Neural progenitor cell (in vitro differentiated cells): ENCODE measurements around the gene ADRA1B. TPM values are rescaled to one million over a fixed set of nuclear protein-coding genes. Genes with fewer than 3 reads are reported as not detected.

Experiments used
- DNase-seq: peaks from one replicate; pipeline ENCODE4 v3.0.0-alpha.2; 2016; ENCODE audit warnings: low spot score
- H2AFZ ChIP-seq: fragments of 200-600 bp; sonication (generic); replicated peaks from 2 replicates; pipeline ENCODE4 v1.6.1; 2016; ENCODE audit warnings: antibody characterized with exemption
- H3F3A ChIP-seq: fragments of 200-600 bp; sonication (generic); 2 replicates; pipeline ENCODE4 v1.6.1; 2016; ENCODE audit warnings: antibody characterized with exemption, low read depth
- H3K27ac ChIP-seq: fragments of 200-600 bp; sonication (generic); 2 replicates; pipeline ENCODE4 v1.5.1; 2016; ENCODE audit warnings: mild to moderate bottlenecking
- H3K27me3 ChIP-seq: fragments of 200-600 bp; sonication (generic); 2 replicates; pipeline ENCODE4 v1.6.1; 2016; ENCODE audit warnings: mild to moderate bottlenecking, moderate library complexity
- H3K36me3 ChIP-seq: fragments of 200-600 bp; sonication (generic); 2 replicates; pipeline ENCODE4 v1.5.1; 2016
- H3K4me1 ChIP-seq: fragments of 200-600 bp; sonication (generic); 2 replicates; pipeline ENCODE4 v1.6.1; 2016; ENCODE audit warnings: mixed run types
- H3K4me2 ChIP-seq: fragments of 200-600 bp; sonication (generic); 2 replicates; pipeline ENCODE4 v1.6.1; 2016
- H3K4me3 ChIP-seq: fragments of 200-600 bp; sonication (generic); 2 replicates; pipeline ENCODE4 v1.5.1; 2016
- H3K79me2 ChIP-seq: fragments of 200-600 bp; sonication (generic); 2 replicates; pipeline ENCODE4 v1.6.1; 2016; ENCODE audit warnings: low read depth
- H3K9ac ChIP-seq: fragments of 200-600 bp; sonication (generic); 2 replicates; pipeline ENCODE4 v1.6.1; 2016
- H3K9me3 ChIP-seq: fragments of 200-600 bp; sonication (generic); 2 replicates; pipeline ENCODE4 v1.5.1; 2016; ENCODE audit warnings: low read depth
- H4K20me1 ChIP-seq: fragments of 200-600 bp; sonication (generic); 2 replicates; pipeline ENCODE4 v1.6.1; 2016; ENCODE audit warnings: low read depth
- H3K27ac Mint-ChIP-seq: 3 replicates; pipeline ENCODE4 v1.8.0; 2021; ENCODE audit warnings: mixed read lengths
- H3K27me3 Mint-ChIP-seq: 2 replicates; pipeline ENCODE4 v1.8.0; 2022; ENCODE audit warnings: low read depth, mild to moderate bottlenecking, inconsistent platforms, moderate library complexity, mixed read lengths; ENCODE audit not compliant: insufficient read depth
- H3K36me3 Mint-ChIP-seq: 3 replicates; pipeline ENCODE4 v1.8.0; 2021; ENCODE audit warnings: mixed read lengths
- H3K4me1 Mint-ChIP-seq: 3 replicates; pipeline ENCODE4 v1.8.0; 2021; ENCODE audit warnings: mixed read lengths
- H3K4me3 Mint-ChIP-seq: 3 replicates; pipeline ENCODE4 v1.8.0; 2021; ENCODE audit warnings: mild to moderate bottlenecking, moderate library complexity, mixed read lengths
- H3K9me3 Mint-ChIP-seq: 3 replicates; pipeline ENCODE4 v1.8.0; 2020; ENCODE audit warnings: mixed read lengths
- CTCF ChIP-seq: fragments of 200-600 bp; sonication (generic); IDR thresholded peaks from 2 replicates; pipeline ENCODE4 v1.5.1; 2017; ENCODE audit warnings: antibody characterized with exemption, mild to moderate bottlenecking
- EZH2 ChIP-seq: fragments of 200-600 bp; sonication (generic); IDR thresholded peaks from 2 replicates; pipeline ENCODE4 v1.6.1; 2017; ENCODE audit warnings: antibody characterized with exemption, mild to moderate bottlenecking, moderate library complexity
- EZH2phosphoT487 ChIP-seq: fragments of 200-600 bp; sonication (generic); IDR thresholded peaks from 2 replicates; pipeline ENCODE4 v1.6.1; 2017; ENCODE audit warnings: antibody characterized with exemption
- total RNA-seq: library from RNA; depleted of rRNA; stranded (reverse); fragments of >200 nt; gene quantifications from 2 replicates; pipeline ENCODE4 v1.2.3, GENCODE V29; 2015; ENCODE audit warnings: low replicate concordance

The ADRA1B gene
- total RNA-seq, 1 donor from 2014 or later: not detected

DNA sequence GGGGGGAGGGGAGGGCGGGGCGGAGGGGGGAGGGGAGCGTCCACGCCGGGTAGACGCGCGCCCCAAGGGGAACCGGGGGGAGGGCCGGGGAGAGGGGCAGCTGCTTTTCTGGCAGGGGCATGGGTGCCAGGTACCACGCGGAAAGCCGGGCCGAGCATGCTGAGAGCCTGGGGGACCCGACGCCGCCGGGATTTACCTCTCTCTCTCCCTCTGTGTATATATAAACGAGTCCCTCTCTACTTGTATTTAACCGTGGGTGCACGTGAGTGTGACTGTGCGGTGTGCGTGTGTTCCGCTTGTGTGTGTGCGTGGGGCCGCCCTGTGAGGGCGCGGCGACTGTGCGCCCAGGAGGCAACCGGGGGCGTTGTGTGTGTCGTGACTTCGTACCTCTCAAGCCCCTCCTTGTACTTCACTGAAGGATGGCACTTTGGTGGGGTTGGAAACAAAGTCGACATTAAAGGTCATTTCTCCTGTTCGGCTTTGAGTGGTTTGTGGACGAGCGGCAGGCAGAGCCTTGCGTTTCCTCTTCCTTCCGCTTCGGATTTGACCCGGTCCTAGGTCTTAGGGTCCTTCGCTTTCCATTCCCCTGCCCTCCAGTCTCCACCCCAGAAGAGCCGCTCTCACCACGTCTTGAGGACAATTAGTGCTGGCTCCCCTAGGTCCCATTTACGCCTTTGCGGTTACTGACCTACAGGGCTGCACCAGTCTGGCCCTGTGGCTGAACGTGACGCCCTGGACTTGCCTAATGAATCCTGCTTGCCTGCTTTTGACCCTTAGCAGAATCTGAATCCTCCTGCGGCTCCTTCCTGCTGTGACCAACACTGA lies 56.5 kb downstream of the ADRA1B start:
- Histone ChIP-seq H3K9me3 (no peaks in the 10 kb centered on the region), H3K36me3 (no peaks in the 10 kb centered on the region), H3K4me1 (no peaks in the 10 kb centered on the region), H3K79me2 (no peaks in the 10 kb centered on the region), H3K9ac (no peak overlapping the region), H2AFZ (no peak overlapping the region), H3K27me3 (peaks cover 75% of the 10 kb centered on the region), H4K20me1 (no peaks in the 10 kb centered on the region), H3K4me3 (peak overlapping the region; percentile 57), H3K27ac (no peak overlapping the region), H3K4me2 (peak overlapping the region; percentile 82), H3F3A (peaks cover 3% of the 10 kb centered on the region)
- H3K4me3 Mint-ChIP-seq: peak overlapping the region; percentile 82
- peaks cover 2% of the 10 kb centered on the region for H3K9me3 Mint-ChIP-seq
- TF ChIP-seq EZH2 (peak; percentile 68), EZH2phosphoT487 (no peak)
- no peak for DNase-seq
- peaks cover 44% of the 10 kb centered on the region for H3K27me3 Mint-ChIP-seq
- peaks cover 9% of the 10 kb centered on the region for H3K4me1 Mint-ChIP-seq
- peaks cover 3% of the 10 kb centered on the region for H3K36me3 Mint-ChIP-seq
- no peak overlapping the region for H3K27ac Mint-ChIP-seq

DNA sequence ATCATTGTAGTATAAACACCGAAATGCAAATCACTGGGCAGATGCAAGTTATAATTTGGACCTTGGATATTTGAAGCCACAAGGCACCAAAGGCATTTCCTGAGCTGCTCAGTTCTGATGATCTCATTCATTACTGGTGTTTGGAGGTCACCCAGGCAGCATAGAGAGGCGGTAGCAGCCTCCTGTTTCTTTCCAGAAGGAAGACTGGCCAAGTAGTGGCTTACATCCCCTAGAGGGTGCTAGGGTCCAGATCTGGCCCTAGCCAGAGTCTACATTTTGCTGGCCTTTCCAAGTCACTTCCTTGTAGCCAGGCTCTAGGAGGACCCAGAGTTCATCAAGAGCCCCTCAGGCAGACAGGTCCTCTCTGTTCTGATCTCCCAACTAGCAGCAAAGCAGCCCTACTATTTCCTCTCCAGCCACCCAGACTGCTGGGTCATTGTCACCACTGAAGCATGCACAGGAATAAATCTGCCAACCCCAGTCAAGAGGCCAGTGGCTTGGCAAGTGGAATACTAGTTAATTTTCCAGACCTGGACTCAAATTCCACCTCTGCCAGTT lies 59.3 kb downstream of the ADRA1B start:
- Mint-ChIP-seq H3K9me3 (peaks cover 2% of the 10 kb centered on the region), H3K27me3 (peaks cover 35% of the 10 kb centered on the region), H3K4me1 (peaks cover 16% of the 10 kb centered on the region), H3K27ac (no peak overlapping the region), H3K4me3 (no peak overlapping the region), H3K36me3 (peaks cover 3% of the 10 kb centered on the region)
- peak; percentile 14 for TF ChIP-seq CTCF
- TF ChIP-seq EZH2: no peak
- no peak for TF ChIP-seq EZH2phosphoT487
- H3F3A ChIP-seq: peaks cover 15% of the 10 kb centered on the region
- no peaks in the 10 kb centered on the region for H4K20me1 ChIP-seq
- H3K4me2 ChIP-seq: no peak overlapping the region
- peaks cover 5% of the 10 kb centered on the region for H3K4me1 ChIP-seq
- no peaks in the 10 kb centered on the region for H3K79me2 ChIP-seq
- no peak overlapping the region for H3K9ac ChIP-seq
- H2AFZ ChIP-seq: no peak overlapping the region
- no peaks in the 10 kb centered on the region for H3K9me3 ChIP-seq
- DNase-seq: no peak
- H3K4me3 ChIP-seq: no peak overlapping the region
- H3K27ac ChIP-seq: no peak overlapping the region
- H3K36me3 ChIP-seq: no peaks in the 10 kb centered on the region
- H3K27me3 ChIP-seq: peaks cover 60% of the 10 kb centered on the region

GRCh38 chr5:159976921-159977320 lies 60.6 kb downstream of the ADRA1B start:
- H3K79me2 ChIP-seq: no peaks in the 10 kb centered on the region
- H4K20me1 ChIP-seq: no peaks in the 10 kb centered on the region
- no peak overlapping the region for H2AFZ ChIP-seq
- H3K4me1 ChIP-seq: peaks cover 5% of the 10 kb centered on the region
- H3K27ac Mint-ChIP-seq: no peak overlapping the region
- H3K27me3 Mint-ChIP-seq: peaks cover 24% of the 10 kb centered on the region
- peaks cover 15% of the 10 kb centered on the region for H3F3A ChIP-seq
- peaks cover 2% of the 10 kb centered on the region for H3K9me3 Mint-ChIP-seq
- peaks cover 14% of the 10 kb centered on the region for H3K4me1 Mint-ChIP-seq
- TF ChIP-seq EZH2 (no peak), EZH2phosphoT487 (no peak), CTCF (no peak)
- DNase-seq: no peak
- no peak overlapping the region for H3K4me3 ChIP-seq
- H3K36me3 ChIP-seq: no peaks in the 10 kb centered on the region
- peaks cover 55% of the 10 kb centered on the region for H3K27me3 ChIP-seq
- no peak overlapping the region for H3K4me2 ChIP-seq
- no peak overlapping the region for H3K27ac ChIP-seq
- no peak overlapping the region for H3K9ac ChIP-seq
- no peak overlapping the region for H3K4me3 Mint-ChIP-seq
- H3K36me3 Mint-ChIP-seq: no peaks in the 10 kb centered on the region
- no peaks in the 10 kb centered on the region for H3K9me3 ChIP-seq

DNA sequence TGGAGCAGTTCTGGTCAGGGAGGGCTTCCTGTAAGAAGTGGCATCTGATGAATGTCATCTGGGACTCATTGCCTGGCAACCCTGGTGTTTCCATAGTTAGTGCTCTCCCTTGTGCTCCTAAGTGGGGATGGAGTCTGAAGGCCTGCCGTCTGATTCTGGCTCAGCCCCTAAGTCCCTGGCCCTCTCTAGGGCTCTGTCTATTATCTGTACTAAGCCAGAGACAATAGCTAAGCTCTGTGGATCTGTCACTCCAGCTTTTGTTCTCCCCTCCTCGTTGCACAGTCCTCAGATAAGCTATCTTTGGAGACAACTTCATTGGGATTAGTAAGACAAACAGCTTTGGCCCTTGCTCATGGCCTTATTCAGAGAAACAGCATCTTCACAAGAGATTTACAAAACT lies 62.1 kb downstream of the ADRA1B start:
- H3K9ac ChIP-seq: no peak overlapping the region
- H3K4me3 Mint-ChIP-seq: no peak overlapping the region
- H4K20me1 ChIP-seq: no peaks in the 10 kb centered on the region
- H3K4me1 Mint-ChIP-seq: peaks cover 8% of the 10 kb centered on the region
- no peaks in the 10 kb centered on the region for H3K36me3 ChIP-seq
- DNase-seq: peak; percentile 76
- no peaks in the 10 kb centered on the region for H3K79me2 ChIP-seq
- H3K4me3 ChIP-seq: no peak overlapping the region
- H3K27me3 ChIP-seq: peaks cover 50% of the 10 kb centered on the region
- peaks cover 2% of the 10 kb centered on the region for H3K9me3 Mint-ChIP-seq
- peaks cover 5% of the 10 kb centered on the region for H3K4me1 ChIP-seq
- TF ChIP-seq EZH2phosphoT487 (no peak), EZH2 (no peak), CTCF (no peak)
- H3K27ac Mint-ChIP-seq: no peak overlapping the region
- H2AFZ ChIP-seq: no peak overlapping the region
- no peaks in the 10 kb centered on the region for H3K36me3 Mint-ChIP-seq
- peaks cover 16% of the 10 kb centered on the region for H3K27me3 Mint-ChIP-seq
- no peak overlapping the region for H3K27ac ChIP-seq
- H3F3A ChIP-seq: peaks cover 11% of the 10 kb centered on the region
- H3K4me2 ChIP-seq: peak overlapping the region; percentile 42
- no peaks in the 10 kb centered on the region for H3K9me3 ChIP-seq
